Measurements from ENCODE around the gene MICB.

Gene MICB

GRCh38 chr6:31559606-31559957, 61.6 kb downstream of the MICB start:
- DNase-seq = no peak

DNA sequence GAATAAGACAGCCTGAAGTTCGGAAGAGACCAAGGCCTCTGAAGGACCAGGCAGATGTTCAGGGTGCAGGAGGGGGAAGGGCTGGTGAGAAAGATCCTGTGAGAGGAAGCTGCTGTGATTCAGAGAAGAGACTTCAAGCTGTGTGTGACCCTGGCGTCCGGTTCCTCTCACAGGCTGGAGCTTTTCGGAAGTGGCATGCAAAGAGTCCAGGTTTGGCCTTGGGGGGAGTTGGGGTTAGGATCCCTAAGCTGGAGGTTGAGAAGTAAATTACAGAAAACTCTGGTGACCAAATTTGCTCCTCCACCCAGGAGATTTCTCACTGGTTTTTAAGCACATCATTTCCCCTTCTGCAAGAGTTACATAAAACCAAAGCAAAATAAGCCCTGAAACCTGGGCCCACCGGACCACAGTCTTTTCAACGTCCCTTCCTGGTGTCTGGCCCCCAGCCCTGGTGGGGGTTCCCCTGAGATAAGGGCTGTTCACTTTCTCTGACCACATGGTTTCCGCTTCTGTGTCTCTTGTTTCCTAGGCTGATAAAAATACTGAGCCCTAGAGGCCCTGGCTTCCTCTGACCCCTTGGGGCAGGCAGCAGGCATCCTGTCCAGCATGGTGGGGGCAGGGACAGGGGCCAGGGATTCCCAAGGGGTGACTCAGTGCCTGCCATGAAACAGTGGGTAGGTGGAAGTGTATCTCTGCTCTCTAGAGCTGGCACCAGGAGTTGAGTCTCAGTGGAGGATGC, 62.2 kb downstream of the MICB start:
- peak in 16 of 56 donors; percentile 6 to 63 (median 16) for DNase-seq

GRCh38 chr6:31560697-31561058, 62.7 kb downstream of the MICB start:
- no peak for DNase-seq

Measured in amygdala (tissue), 56 donors.